Stimulated activated naive B cell treated with anti-CD40 and anti-IgM and Interleukin-4, amounts not matched to agents 10 μg/mL and 1 μg/mL and 100 μg/mL, for 72 hours (primary cell): ENCODE measurements around the gene UTP14C.
A peak's percentile ranks its signal among the peaks of the same experiment; 100 is the strongest.
"Not testable (repeated sequence)": the region's sequence is repeated elsewhere in the genome, so short reads cannot be mapped to it uniquely, and the experiment has no call there.

Source experiments
- ATAC-seq, 2 donors: fragments of 150-1000 bp; cut with Tn5 transposase; replicated peaks; 2 replicates each; pipeline ENCODE4 v1.10.0; 2021; ENCODE audit warnings: moderate library complexity in 1 of 2
- DNase-seq: peaks from one replicate; pipeline ENCODE4 v3.0.0; 2021
- H3K27ac Mint-ChIP-seq: one replicate; pipeline ENCODE4 v1.8.0; 2022; ENCODE audit warnings: mild to moderate bottlenecking, mixed read lengths
- H3K27me3 Mint-ChIP-seq, 2 donors: one replicate each; pipeline ENCODE4 v1.8.0; 2022; ENCODE audit warnings: mixed read lengths in 2 of 2
- H3K36me3 Mint-ChIP-seq, 2 donors: one replicate each; pipeline ENCODE4 v1.8.0; 2022; ENCODE audit warnings: mixed read lengths in 2 of 2, mild to moderate bottlenecking in 1 of 2
- H3K4me1 Mint-ChIP-seq, 2 donors: one replicate each; pipeline ENCODE4 v1.8.0; 2022; ENCODE audit warnings: mixed read lengths in 2 of 2, mild to moderate bottlenecking in 1 of 2
- H3K4me3 Mint-ChIP-seq, 2 donors: one replicate each; pipeline ENCODE4 v1.8.0; 2022; ENCODE audit warnings: mild to moderate bottlenecking in 2 of 2, mixed read lengths in 2 of 2, moderate library complexity in 1 of 2
- H3K9me3 Mint-ChIP-seq, 2 donors: one replicate each; pipeline ENCODE4 v1.8.0; 2022; ENCODE audit warnings: mixed read lengths in 2 of 2, mild to moderate bottlenecking in 1 of 2

Gene UTP14C

DNA sequence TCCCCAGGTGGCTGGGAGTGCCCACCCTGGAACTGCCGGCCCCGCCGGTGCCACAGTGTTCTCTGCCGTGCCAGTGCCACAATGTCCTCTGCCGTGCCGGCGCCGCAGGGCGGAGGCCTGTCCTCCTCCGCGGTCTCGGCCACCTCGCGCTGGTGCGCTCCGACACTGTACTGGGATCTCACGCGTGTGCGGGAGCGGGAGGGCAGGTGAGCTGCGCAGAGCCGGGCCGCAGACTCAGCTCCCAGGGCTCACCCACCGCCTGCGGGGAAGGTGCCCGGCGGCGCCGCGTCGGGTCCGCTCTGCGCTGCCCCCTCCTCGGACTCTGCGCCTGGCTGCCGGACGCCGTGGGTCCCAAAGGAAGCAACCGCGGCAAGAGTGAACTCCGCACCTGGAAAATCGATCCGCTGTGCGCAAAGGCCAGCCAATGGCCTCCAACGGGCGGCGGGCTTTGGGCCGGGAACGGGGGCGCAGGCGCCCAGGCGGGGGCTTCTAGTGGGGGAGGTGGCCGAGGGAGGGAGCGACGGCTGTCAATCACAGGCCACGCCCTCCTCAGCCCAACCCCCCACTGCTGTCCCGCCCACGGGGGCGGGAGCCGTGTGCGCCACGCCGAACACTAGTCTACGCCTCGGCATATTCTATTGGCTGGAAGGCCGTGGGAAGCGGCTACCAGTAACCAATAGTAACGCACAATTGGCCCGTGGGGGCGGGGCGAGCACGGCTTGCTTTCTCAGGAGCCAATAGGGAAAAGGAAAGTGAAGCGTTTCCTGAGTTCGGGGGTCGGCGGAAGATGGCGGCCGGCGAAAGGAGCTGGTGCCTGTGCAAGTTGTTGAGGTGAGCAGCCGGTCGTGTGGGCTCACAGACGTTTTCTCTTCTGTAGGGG is 12.6 kb upstream of the UTP14C start, which contains the start of gene ALG11:
ALG11 (plus strand) TSS at position 767 of the 880 bp plus-strand sequence; CDS start at position 788, 21 bp downstream.
- peaks cover 9 to 19% of the 10 kb centered on the region in 2 donors for H3K4me1 Mint-ChIP-seq
- ATAC-seq (peak; percentile 99), DNase-seq (peak; percentile 100)
- H3K27me3 Mint-ChIP-seq: peaks cover 21 to 37% of the 10 kb centered on the region in 2 donors
- no peaks in the 10 kb centered on the region for H3K9me3 Mint-ChIP-seq
- peaks cover 14% of the 10 kb centered on the region in 2 donors for H3K36me3 Mint-ChIP-seq
- peak within 1 kb of the TSS; percentile 97 for H3K27ac Mint-ChIP-seq
- H3K4me3 Mint-ChIP-seq: peak within 1 kb of the TSS; percentile 99 to 100

DNA sequence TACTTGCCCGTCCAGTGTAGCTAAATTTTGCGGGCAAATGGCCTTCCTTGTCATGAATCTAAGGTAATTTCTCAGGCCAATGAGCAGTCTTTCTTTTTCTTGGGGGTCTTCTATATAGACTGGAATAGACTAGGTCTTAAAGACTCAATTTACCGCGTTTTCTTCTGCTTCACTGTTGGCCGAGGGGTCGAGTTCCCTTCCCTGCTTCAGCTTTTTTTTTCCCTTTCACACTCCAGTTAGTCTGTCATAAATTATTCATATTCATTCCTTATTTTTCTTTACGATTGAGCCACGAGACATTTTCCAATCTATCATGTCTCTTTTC is 12.0 kb upstream of the UTP14C start:
- Mint-ChIP-seq H3K27ac (peak overlapping the region; percentile 97), H3K36me3 (peaks cover 18 to 20% of the 10 kb centered on the region in 2 donors), H3K4me1 (peaks cover 11 to 23% of the 10 kb centered on the region in 2 donors), H3K27me3 (peaks cover 18 to 33% of the 10 kb centered on the region in 2 donors), H3K9me3 (no peaks in the 10 kb centered on the region), H3K4me3 (peak overlapping the region; percentile 99 to 100)
- ATAC-seq: no peak
- no peak for DNase-seq

DNA sequence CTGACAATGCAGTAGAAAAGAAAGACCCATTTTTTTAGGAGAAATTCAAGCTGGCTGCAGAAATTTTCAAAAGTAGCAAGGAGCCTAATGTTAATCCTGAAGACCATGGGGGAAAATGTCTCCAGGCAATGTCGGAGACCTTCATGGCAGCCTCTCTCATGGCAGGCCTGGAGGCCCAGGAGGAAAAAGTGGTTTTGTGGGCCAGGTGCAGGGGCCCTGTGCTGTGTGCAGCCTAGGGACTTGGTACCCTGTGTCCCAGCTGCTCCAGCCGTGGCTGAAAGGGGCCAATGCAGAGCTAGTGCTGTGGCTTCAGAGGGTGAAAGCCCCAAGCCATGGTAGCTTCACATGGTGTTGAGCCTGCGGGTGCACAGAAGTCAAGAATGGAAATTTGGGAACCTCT is 8.2 kb upstream of the UTP14C start:
- no peak overlapping the region for H3K27ac Mint-ChIP-seq
- no peak for DNase-seq

DNA sequence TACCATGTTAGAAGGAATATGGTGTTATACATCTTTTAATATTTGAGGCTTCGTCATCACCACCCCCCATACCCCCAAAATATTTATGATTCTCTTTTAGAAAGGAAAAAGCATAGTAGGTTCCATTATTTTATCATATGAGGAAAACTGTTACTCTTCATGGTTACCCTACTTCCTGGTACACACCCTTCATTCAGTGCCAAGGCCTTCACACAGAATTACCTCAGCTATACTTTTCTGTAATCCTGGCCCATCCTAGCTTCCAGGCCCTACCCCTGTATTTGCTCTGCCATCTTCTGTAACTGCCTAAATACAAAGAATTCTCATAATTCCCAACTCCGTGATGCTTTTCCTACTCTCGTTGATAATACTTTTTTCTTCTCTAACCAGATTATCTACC is 4.3 kb upstream of the UTP14C start:
- no peak overlapping the region for H3K27ac Mint-ChIP-seq
- no peak for ATAC-seq
- DNase-seq: no peak
- no peaks in the 10 kb centered on the region for H3K27me3 Mint-ChIP-seq
- H3K36me3 Mint-ChIP-seq: peaks cover 52 to 68% of the 10 kb centered on the region in 2 donors
- H3K9me3 Mint-ChIP-seq: no peaks in the 10 kb centered on the region
- H3K4me1 Mint-ChIP-seq: peaks cover 12 to 30% of the 10 kb centered on the region in 2 donors
- H3K4me3 Mint-ChIP-seq: no peak overlapping the region

More for the DNA sequence above, 8.2 kb upstream of the UTP14C start:
- Mint-ChIP-seq H3K36me3 (peaks cover 42 to 46% of the 10 kb centered on the region in 2 donors), H3K4me1 (peaks cover 12 to 31% of the 10 kb centered on the region in 2 donors), H3K27me3 (peaks cover under 1 to 2% of the 10 kb centered on the region in 2 donors), H3K4me3 (no peak overlapping the region), H3K9me3 (no peaks in the 10 kb centered on the region)
- no peak for ATAC-seq

GRCh38 chr13:52022356-52022755 is 2.1 kb upstream of the UTP14C start:
- Mint-ChIP-seq H3K4me1 (peaks cover 16 to 30% of the 10 kb centered on the region in 2 donors), H3K36me3 (peaks cover 55 to 70% of the 10 kb centered on the region in 2 donors), H3K4me3 (no peak overlapping the region)

DNA sequence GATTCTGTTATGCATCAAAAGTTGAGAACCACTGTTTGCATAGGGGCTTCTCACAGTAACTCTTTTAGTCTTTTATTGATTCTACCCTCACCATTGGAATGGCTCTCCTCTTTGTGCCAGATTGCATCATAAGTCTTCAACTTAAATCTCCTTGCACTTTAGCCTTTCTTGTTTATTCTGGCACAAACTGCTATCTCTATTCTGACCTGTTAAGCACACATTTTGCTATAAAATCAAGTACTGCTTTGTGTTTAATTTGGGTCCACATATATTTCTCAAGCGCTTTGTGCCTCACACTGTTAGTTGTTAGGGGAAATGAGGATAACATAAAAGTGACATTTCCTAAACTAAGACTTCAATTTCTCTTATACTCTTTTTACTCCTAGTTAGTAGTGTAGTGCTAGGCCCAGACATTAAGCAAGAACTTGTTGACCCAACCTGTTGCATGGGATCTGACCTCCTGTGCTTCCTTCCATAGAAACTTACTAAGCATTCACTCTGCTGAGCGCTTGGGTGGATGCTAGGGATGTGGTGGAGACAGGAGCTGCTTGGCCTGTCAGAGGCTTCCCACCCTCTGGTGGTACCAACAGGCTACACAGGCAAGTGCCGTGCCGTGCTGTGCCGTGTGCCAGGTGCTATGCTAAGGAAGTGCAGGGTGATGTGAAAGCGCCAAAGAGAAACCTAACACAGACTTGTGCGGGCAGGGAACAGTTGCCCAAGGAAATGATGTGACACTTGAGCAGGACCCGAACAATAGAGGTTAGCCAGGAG is 1.2 kb downstream of the UTP14C start:
- Mint-ChIP-seq H3K36me3 (peaks cover 56 to 78% of the 10 kb centered on the region in 2 donors), H3K4me3 (no peak overlapping the region), H3K27me3 (no peaks in the 10 kb centered on the region), H3K9me3 (peaks cover 6 to 8% of the 10 kb centered on the region in 2 donors), H3K4me1 (peaks cover 15 to 23% of the 10 kb centered on the region in 2 donors), H3K27ac (no peak overlapping the region)
- no peak for ATAC-seq
- DNase-seq: no peak

More at GRCh38 chr13:52022356-52022755, 2.1 kb upstream of the UTP14C start:
- no peak for ATAC-seq
- H3K27ac Mint-ChIP-seq: no peak overlapping the region
- peaks cover 0 to 2% of the 10 kb centered on the region in 2 donors for H3K9me3 Mint-ChIP-seq
- no peaks in the 10 kb centered on the region for H3K27me3 Mint-ChIP-seq
- no peak for DNase-seq

DNA sequence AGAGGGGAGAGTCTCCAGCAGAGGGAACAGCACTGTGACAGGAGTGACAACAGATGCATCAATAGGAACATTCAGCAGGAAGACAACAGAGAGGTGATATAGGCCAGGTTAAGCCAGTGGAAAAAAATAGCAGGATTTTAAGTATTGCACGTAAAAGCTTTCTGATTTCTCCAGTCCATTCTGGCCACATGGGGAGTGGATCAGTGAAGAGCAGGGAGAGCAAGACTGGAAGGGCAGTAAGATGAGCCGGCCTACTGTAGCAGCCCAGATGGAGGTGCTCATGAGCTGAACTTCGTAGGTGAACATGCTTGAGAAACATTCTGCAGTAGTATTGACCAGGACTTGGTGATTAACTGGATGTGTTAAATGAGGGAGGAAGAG is 1.7 kb downstream of the UTP14C start:
- ATAC-seq (no peak), DNase-seq (no peak)
- no peak overlapping the region for H3K4me3 Mint-ChIP-seq
- no peaks in the 10 kb centered on the region for H3K27me3 Mint-ChIP-seq
- H3K36me3 Mint-ChIP-seq: peaks cover 50 to 74% of the 10 kb centered on the region in 2 donors
- peaks cover 6 to 8% of the 10 kb centered on the region in 2 donors for H3K9me3 Mint-ChIP-seq
- H3K4me1 Mint-ChIP-seq: peaks cover 15 to 23% of the 10 kb centered on the region in 2 donors
- no peak overlapping the region for H3K27ac Mint-ChIP-seq

DNA sequence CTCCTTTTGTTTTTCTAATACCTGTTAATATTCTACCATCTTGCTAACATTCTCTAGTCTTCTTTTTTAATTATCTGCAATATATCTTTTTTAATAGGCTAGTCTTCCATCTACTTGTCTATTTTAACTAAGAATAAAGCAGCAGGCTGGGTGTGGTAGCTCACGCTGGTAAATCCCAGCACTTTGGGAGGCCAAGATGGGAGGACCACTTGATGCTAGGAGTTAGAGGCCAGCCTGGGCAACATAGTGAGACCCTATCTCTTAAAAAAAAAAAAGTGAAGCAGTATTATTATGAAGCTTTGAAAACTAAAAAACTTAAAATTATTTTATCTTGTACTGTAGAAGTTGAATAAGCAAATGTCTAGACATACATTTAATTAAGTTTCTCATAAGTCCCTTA is 3.3 kb downstream of the UTP14C start:
- DNase-seq: no peak
- Mint-ChIP-seq H3K27me3 (no peaks in the 10 kb centered on the region), H3K36me3 (peaks cover 46 to 68% of the 10 kb centered on the region in 2 donors)

DNA sequence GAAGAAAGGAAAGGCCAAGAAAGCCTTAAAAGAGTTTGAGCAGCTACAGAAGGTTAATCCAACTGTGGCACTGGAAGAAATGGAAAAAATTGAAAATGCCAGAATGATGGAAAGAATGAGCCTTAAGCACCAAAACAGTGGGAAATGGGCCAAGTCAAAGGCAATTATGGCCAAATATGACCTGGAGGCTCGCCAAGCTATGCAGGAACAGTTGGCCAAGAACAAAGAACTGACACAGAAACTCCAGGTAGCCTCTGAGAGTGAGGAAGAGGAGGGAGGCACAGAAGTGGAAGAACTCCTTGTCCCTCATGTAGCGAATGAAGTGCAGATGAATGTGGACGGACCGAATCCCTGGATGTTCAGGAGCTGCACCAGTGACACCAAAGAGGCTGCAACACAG is 5.1 kb downstream of the UTP14C start:
- Mint-ChIP-seq H3K36me3 (peaks cover 40 to 64% of the 10 kb centered on the region in 2 donors), H3K9me3 (peaks cover 6 to 8% of the 10 kb centered on the region in 2 donors), H3K27me3 (no peaks in the 10 kb centered on the region), H3K4me1 (peaks cover 15 to 23% of the 10 kb centered on the region in 2 donors), H3K4me3 (no peak overlapping the region), H3K27ac (peak overlapping the region; percentile 52)
- ATAC-seq: no peak
- DNase-seq: no peak

More for the DNA sequence above, 3.3 kb downstream of the UTP14C start:
- ATAC-seq: no peak
- no peak overlapping the region for H3K4me3 Mint-ChIP-seq
- H3K27ac Mint-ChIP-seq: no peak overlapping the region
- H3K9me3 Mint-ChIP-seq: peaks cover 6 to 8% of the 10 kb centered on the region in 2 donors
- peaks cover 15 to 23% of the 10 kb centered on the region in 2 donors for H3K4me1 Mint-ChIP-seq

GRCh38 chr13:52030401-52030800 is 5.9 kb downstream of the UTP14C start:
- H3K27me3 Mint-ChIP-seq, DNase-seq, ATAC-seq, H3K9me3 Mint-ChIP-seq, H3K4me3 Mint-ChIP-seq, H3K27ac Mint-ChIP-seq: not testable (repeated sequence)
- Mint-ChIP-seq H3K4me1 (peaks cover 15 to 23% of the 10 kb centered on the region in 2 donors), H3K36me3 (peaks cover 39 to 56% of the 10 kb centered on the region in 2 donors)

DNA sequence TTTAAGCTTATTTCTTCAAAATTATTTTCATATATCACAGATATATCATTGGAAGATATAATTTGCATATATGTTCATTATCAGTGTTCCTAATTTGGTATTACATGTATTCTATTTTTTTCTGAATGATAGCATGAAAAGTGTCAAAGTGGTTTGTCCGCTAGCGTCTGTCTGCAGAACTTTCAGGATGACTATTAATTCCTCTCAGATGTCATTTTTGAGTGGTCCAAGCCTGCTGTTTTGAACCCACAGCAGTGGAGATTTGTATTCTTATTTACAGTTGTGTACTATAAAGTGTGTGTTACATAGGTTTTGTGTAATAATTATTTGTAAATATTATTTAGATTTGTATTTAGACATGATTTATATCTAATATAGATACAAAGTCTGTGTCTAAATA is 8.5 kb downstream of the UTP14C start:
- Mint-ChIP-seq H3K9me3 (peaks cover 4 to 8% of the 10 kb centered on the region in 2 donors), H3K36me3 (peaks cover 21 to 34% of the 10 kb centered on the region in 2 donors), H3K27ac (no peak overlapping the region), H3K4me3 (no peak overlapping the region), H3K4me1 (peaks cover 0 to 12% of the 10 kb centered on the region in 2 donors), H3K27me3 (no peaks in the 10 kb centered on the region)
- DNase-seq (no peak), ATAC-seq (no peak)

GRCh38 chr13:52034616-52035226 is 10.2 kb downstream of the UTP14C start:
- no peak for DNase-seq
- Mint-ChIP-seq H3K9me3 (peaks cover 1 to 2% of the 10 kb centered on the region in 2 donors), H3K27me3 (no peaks in the 10 kb centered on the region), H3K4me1 (peaks cover 0 to 8% of the 10 kb centered on the region in 2 donors), H3K4me3 (no peak overlapping the region), H3K36me3 (peaks cover 10 to 23% of the 10 kb centered on the region in 2 donors), H3K27ac (no peak overlapping the region)
- ATAC-seq: no peak

DNA sequence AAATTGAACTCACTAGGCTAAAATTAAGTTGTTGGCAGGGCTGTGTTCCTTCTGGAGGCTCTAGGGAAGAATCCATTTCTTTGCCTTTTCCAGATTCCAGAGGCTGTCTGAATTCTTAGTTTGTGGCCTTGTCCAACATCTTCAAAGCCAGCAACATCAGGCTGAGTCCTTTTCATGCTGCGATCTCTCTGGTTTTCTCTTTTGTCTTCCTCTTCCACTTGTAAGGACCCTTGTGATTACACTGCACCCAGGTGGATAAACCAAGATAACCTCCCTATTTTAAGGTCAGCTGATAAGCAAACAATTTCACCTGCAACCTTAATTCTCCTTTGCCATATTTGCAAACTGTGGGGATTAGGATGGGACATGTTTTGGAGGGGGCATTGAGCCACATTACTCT is 11.5 kb downstream of the UTP14C start:
- Mint-ChIP-seq H3K4me3 (no peak overlapping the region), H3K4me1 (no peaks in the 10 kb centered on the region), H3K27me3 (no peaks in the 10 kb centered on the region), H3K36me3 (peaks cover 5 to 15% of the 10 kb centered on the region in 2 donors), H3K9me3 (peaks cover 0 to 1% of the 10 kb centered on the region in 2 donors), H3K27ac (no peak overlapping the region)
- no peak for DNase-seq
- ATAC-seq: no peak

DNA sequence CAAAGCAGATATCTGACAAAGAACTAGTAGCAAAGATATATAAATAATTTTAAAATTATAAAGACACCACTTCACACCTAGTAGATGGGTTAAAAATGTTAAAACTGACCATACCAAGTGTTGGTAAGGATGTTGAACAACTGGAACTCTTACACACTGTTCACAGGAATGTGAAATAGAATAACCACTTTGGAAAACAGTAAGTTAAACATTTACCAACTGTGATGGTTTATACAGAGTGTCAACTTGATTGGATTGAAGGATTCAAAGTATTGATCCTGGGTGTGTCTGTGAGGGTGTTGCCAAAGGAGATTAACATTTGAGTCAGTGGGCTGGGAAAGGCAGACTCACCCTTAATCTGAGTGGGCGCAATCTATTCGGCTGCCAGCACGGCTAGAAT is 19.2 kb downstream of the UTP14C start:
- Mint-ChIP-seq H3K4me1 (no peaks in the 10 kb centered on the region), H3K27ac (no peak overlapping the region), H3K4me3 (no peak overlapping the region), H3K27me3 (no peaks in the 10 kb centered on the region), H3K36me3 (peaks cover 10 to 16% of the 10 kb centered on the region in 2 donors), H3K9me3 (peaks cover 3 to 4% of the 10 kb centered on the region in 2 donors)
- no peak for ATAC-seq
- no peak for DNase-seq
